ENCODE results near the gene ELAC2. TPM values are rescaled to one million over a fixed set of nuclear protein-coding genes. Genes with fewer than 3 reads are reported as not detected.

ELAC2 gene
- polyA plus RNA-seq, 3 donors = 24.2 to 39.6 (median 26.0) TPM

DNA sequence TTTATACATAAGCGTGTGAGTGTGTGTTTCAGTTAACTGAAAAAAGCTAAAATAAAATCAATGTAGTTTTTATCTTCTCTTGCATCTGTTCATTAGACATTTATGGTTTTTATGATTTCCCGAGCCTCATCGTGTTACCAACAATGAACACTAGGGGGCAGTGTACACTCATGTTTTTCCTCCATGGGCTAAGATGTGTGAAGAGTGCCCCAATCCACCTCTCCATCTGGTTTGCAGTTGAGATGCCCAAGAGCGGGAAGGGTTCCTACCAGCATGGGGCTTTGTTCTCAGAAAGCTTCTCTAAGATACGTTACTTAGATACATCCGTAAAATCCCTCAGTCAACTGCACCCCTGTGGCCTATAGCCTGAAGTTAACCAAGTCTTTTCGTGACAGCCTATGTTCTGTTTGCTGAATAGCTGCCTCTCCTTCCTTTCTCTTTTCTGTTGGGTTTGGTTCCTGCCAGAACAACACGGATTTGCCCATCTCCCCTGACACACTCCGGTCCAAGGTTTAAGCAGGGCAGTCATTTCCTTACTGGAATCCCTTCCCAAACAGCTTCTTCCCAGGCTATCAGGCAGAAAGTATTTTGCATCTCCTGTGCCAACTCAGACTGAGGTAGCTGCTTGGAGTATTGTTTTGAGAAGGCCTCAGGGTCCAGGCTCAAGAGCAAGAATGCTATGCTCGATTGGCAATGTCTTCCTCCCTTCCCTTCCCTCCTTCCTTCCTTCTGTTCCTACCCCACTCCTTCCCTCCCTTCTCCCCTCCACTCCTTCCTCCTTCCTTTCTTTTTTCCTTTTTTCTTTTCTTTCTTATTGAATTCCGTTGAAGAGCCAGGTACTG is 12.9 kb upstream of the ELAC2 start:
- peaks cover 0 to 3% of the 10 kb centered on the region in 2 donors for H3K4me1 ChIP-seq (ENCODE audit: control insufficient read depth in 1 of 2, insufficient read depth in 2 of 2, low read length in 2 of 2)
- H3K27ac ChIP-seq (ENCODE audit: low read depth in 1 of 2, low read length in 2 of 2) = no peak overlapping the region
- peak overlapping the region; percentile 49 for H2AFZ ChIP-seq (ENCODE audit: insufficient read depth, low read depth, low read length, poor library complexity, severe bottlenecking)
- no peaks in the 10 kb centered on the region for H3K36me3 Mint-ChIP-seq
- peaks cover under 1 to 7% of the 10 kb centered on the region in 2 donors for H3K9me3 ChIP-seq (replicated peaks in 1 of 2; ENCODE audit: control insufficient read depth in 1 of 2, insufficient read depth in 1 of 2, low read length in 2 of 2)
- H3K4me3 Mint-ChIP-seq = no peak overlapping the region
- H3K9ac ChIP-seq (ENCODE audit: insufficient read depth, low read length, poor library complexity, severe bottlenecking) = no peak overlapping the region
- peaks cover 0 to 8% (median 3%) of the 10 kb centered on the region in 3 donors for H3K27me3 Mint-ChIP-seq (ENCODE audit: low read depth in 3 of 3)
- H3K27ac Mint-ChIP-seq = peak overlapping the region in 2 of 7 donors; percentile 14 to 33
- H3K79me2 ChIP-seq (ENCODE audit: insufficient read depth, low read length) = no peaks in the 10 kb centered on the region
- H3K4me1 Mint-ChIP-seq = peaks cover 4% of the 10 kb centered on the region
- H3K4me2 ChIP-seq (replicated peaks; ENCODE audit: extremely low read depth, low read length, poor library complexity, severe bottlenecking) = no peak overlapping the region
- H3K4me3 ChIP-seq (replicated peaks in 1 of 3; ENCODE audit: low read depth in 2 of 3, low read length in 3 of 3) = no peak overlapping the region
- no peaks in the 10 kb centered on the region for H3K36me3 ChIP-seq (replicated peaks in 1 of 2; ENCODE audit: control insufficient read depth in 1 of 2, insufficient read depth in 2 of 2, low read length in 2 of 2)
- no peaks in the 10 kb centered on the region for H4K20me1 ChIP-seq (ENCODE audit: insufficient read depth, low read length)
- peak; percentile 18 to 44 (median 43) for DNase-seq
- peaks cover 2 to 16% (median 7%) of the 10 kb centered on the region in 7 donors for H3K9me3 Mint-ChIP-seq
- no peaks in the 10 kb centered on the region for H3K27me3 ChIP-seq (ENCODE audit: control insufficient read depth in 2 of 2, insufficient read depth in 2 of 2, low read length in 2 of 2)
- WGBS (ENCODE audit: insufficient coverage) = 70% methylated on average over 8 of the region's 11 CpGs
- intact Hi-C loops (cut with micrococcal nuclease) = no loop called here
- TF ChIP-seq CTCF (IDR thresholded peaks at IDR 0.05) = peak; percentile 84

- no peak for DNase-seq
- peaks cover 0 to under 1% of the 10 kb centered on the region in 2 donors for H3K9me3 ChIP-seq (replicated peaks in 1 of 2; ENCODE audit: control insufficient read depth in 1 of 2, insufficient read depth in 1 of 2, low read length in 2 of 2)
- no peaks in the 10 kb centered on the region for H3K27me3 ChIP-seq (ENCODE audit: control insufficient read depth in 2 of 2, insufficient read depth in 2 of 2, low read length in 2 of 2)
- no peaks in the 10 kb centered on the region for H3K79me2 ChIP-seq (ENCODE audit: insufficient read depth, low read length)
- intact Hi-C loops (cut with micrococcal nuclease) = no loop called here
- no peak overlapping the region for H3K4me2 ChIP-seq (replicated peaks; ENCODE audit: extremely low read depth, low read length, poor library complexity, severe bottlenecking)
- H3K4me1 ChIP-seq (ENCODE audit: control insufficient read depth in 1 of 2, insufficient read depth in 2 of 2, low read length in 2 of 2) = peaks cover 0 to 7% of the 10 kb centered on the region in 2 donors
- no peaks in the 10 kb centered on the region for H3K36me3 ChIP-seq (replicated peaks in 1 of 2; ENCODE audit: control insufficient read depth in 1 of 2, insufficient read depth in 2 of 2, low read length in 2 of 2)
- Mint-ChIP-seq H3K27ac (no peak overlapping the region), H3K9me3 (peaks cover 0 to 12% (median 3%) of the 10 kb centered on the region in 7 donors), H3K36me3 (no peaks in the 10 kb centered on the region), H3K4me3 (no peak overlapping the region), H3K4me1 (peaks cover 9% of the 10 kb centered on the region), H3K27me3 (ENCODE audit: low read depth in 3 of 3) (peaks cover 0 to 8% (median 3%) of the 10 kb centered on the region in 3 donors)
- no peak overlapping the region for H3K27ac ChIP-seq (ENCODE audit: low read depth in 1 of 2, low read length in 2 of 2)
- no peak overlapping the region for H3K9ac ChIP-seq (ENCODE audit: insufficient read depth, low read length, poor library complexity, severe bottlenecking)
- no peak overlapping the region for H3K4me3 ChIP-seq (replicated peaks in 1 of 3; ENCODE audit: low read depth in 2 of 3, low read length in 3 of 3)
- no peak for TF ChIP-seq CTCF (IDR thresholded peaks at IDR 0.05)
- no CpG with 5 or more reads among the region's 1 CpG for WGBS (ENCODE audit: insufficient coverage)
- H2AFZ ChIP-seq (ENCODE audit: insufficient read depth, low read depth, low read length, poor library complexity, severe bottlenecking) = no peak overlapping the region
- no peaks in the 10 kb centered on the region for H4K20me1 ChIP-seq (ENCODE audit: insufficient read depth, low read length)
These were observed 12.2 kb upstream of the ELAC2 start for GRCh38 chr17:13030056-13030455.

All from CD14-positive monocyte (primary cell).